Bronchial epithelial cell (primary cell): ENCODE results near the gene PDZRN3. TPM values are rescaled to one million over a fixed set of nuclear protein-coding genes. Genes with fewer than 3 reads are reported as not detected.

Source experiments
- DNase-seq: peaks from one replicate; pipeline ENCODE4 v3.0.0-alpha.2; 2010; ENCODE audit warnings: low read depth
- FAIRE-seq: peaks from 2 replicates; lab custom pipeline; 2011; peaks lifted over from hg19 to GRCh38; lab: Jason Lieb, UNC
- H3K27me3 ChIP-seq: 2 replicates; pipeline ENCODE4 v1.5.1; 2011; ENCODE audit warnings: low read length; ENCODE audit not compliant: control insufficient read depth, insufficient read depth
- H3K36me3 ChIP-seq: 2 replicates; pipeline ENCODE4 v1.5.1; 2011; ENCODE audit warnings: low read length; ENCODE audit not compliant: control insufficient read depth, insufficient read depth
- H3K4me3 ChIP-seq: 2 replicates; pipeline ENCODE4 v1.5.1; 2011; ENCODE audit warnings: mild to moderate bottlenecking, low read depth, low read length, control low read depth
- CTCF ChIP-seq: IDR thresholded peaks from 2 replicates; pipeline ENCODE4 v1.5.1; 2011; ENCODE audit warnings: mild to moderate bottlenecking, moderate library complexity, low read length, control low read depth, inconsistent platforms; ENCODE audit not compliant: insufficient read depth, severe bottlenecking
- total RNA-seq: library from RNA; depleted of rRNA; stranded (reverse); fragments of >200 nt; gene quantifications from 2 replicates; pipeline ENCODE4 v1.2.1, GENCODE V29; 2014

Gene PDZRN3
- total RNA-seq, 1 donor from 2014 or later, result 0.79 TPM

- H3K4me3 ChIP-seq, result no peak overlapping the region
- H3K27me3 ChIP-seq, result no peaks in the 10 kb centered on the region
- TF ChIP-seq CTCF, result no peak
- H3K36me3 ChIP-seq, result no peaks in the 10 kb centered on the region
- no peak for FAIRE-seq
- DNase-seq, result no peak
Measured at GRCh38 chr3:73492186-73492585, 132.6 kb downstream of the PDZRN3 start.

- no peak for TF ChIP-seq CTCF
- DNase-seq (no peak), FAIRE-seq (no peak)
- Histone ChIP-seq H3K36me3 (no peaks in the 10 kb centered on the region), H3K4me3 (no peak overlapping the region), H3K27me3 (no peaks in the 10 kb centered on the region)
Measured at GRCh38 chr3:73491287-73491662, 133.5 kb downstream of the PDZRN3 start.

- no peak for TF ChIP-seq CTCF
- no peaks in the 10 kb centered on the region for H3K27me3 ChIP-seq
Measured at GRCh38 chr3:73490453-73491286, 134.1 kb downstream of the PDZRN3 start.

GRCh38 chr3:73485877-73486330, 138.8 kb downstream of the PDZRN3 start:
- no peak for TF ChIP-seq CTCF
- no peak for FAIRE-seq

More at GRCh38 chr3:73490453-73491286, 134.1 kb downstream of the PDZRN3 start:
- FAIRE-seq (no peak), DNase-seq (no peak)
- no peak overlapping the region for H3K4me3 ChIP-seq
- H3K36me3 ChIP-seq, result no peaks in the 10 kb centered on the region

GRCh38 chr3:73484656-73485248, 140.0 kb downstream of the PDZRN3 start:
- Histone ChIP-seq H3K36me3 (no peaks in the 10 kb centered on the region), H3K27me3 (no peaks in the 10 kb centered on the region), H3K4me3 (no peak overlapping the region)
- no peak for FAIRE-seq
- DNase-seq, result no peak
- TF ChIP-seq CTCF, result no peak

More at GRCh38 chr3:73485877-73486330, 138.8 kb downstream of the PDZRN3 start:
- DNase-seq, result no peak
- Histone ChIP-seq H3K27me3 (no peaks in the 10 kb centered on the region), H3K36me3 (no peaks in the 10 kb centered on the region), H3K4me3 (no peak overlapping the region)
